ENCODE results near the gene ST7. TPM values are rescaled to one million over a fixed set of nuclear protein-coding genes. Genes with fewer than 3 reads are reported as not detected.

Gene ST7
- total and polyA plus RNA-seq, 2 donors (not counting 1 experiment from before 2014, with no cell fraction given): 2.3 to 4.6 TPM

DNA sequence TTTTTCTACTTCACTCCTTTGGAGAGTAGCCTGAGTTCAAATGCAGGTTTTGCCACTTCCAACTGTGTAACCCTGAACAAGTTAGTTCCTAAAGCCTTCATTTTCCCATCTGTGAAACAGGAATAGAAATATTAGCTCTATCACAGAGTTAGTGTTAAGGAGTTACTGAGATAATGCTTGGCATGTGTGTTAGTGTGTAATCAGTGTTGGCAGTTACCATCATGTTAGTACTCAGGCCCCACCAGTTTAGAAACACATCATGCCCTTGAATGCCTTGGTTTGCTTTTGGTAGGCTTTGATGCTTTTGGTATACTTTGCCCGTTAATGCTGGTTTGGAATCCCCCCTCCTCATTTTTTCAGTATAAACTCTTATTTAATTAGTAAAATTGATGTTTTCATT is 249.9 kb downstream of the ST7 start:
- Histone ChIP-seq H3K9me3 (ENCODE audit: control extremely low read depth in 1 of 3, control insufficient read depth in 2 of 3, insufficient read depth in 1 of 3, low read length in 2 of 3) (no peaks in the 10 kb centered on the region), H3K27me3 (replicated peaks in 1 of 4; ENCODE audit: control extremely low read depth in 1 of 4, control insufficient read depth in 3 of 4, insufficient read depth in 4 of 4, low read length in 3 of 4) (no peaks in the 10 kb centered on the region), H4K20me1 (ENCODE audit: control insufficient read depth, insufficient read depth, low read length, poor library complexity, severe bottlenecking) (no peaks in the 10 kb centered on the region), H2AFZ (ENCODE audit: insufficient read depth, low read depth, low read length, poor library complexity, severe bottlenecking) (no peak overlapping the region), H3K9ac (ENCODE audit: low read length) (no peak overlapping the region), H3K4me1 (ENCODE audit: control insufficient read depth in 2 of 2, insufficient read depth in 2 of 2, low read length in 2 of 2) (no peaks in the 10 kb centered on the region), H3K4me3 (ENCODE audit: control extremely low read depth in 1 of 5, extremely low read depth in 1 of 5, insufficient read depth in 1 of 5, low read depth in 2 of 5, low read length in 4 of 5) (no peak overlapping the region), H3K36me3 (replicated peaks in 1 of 2; ENCODE audit: control extremely low read depth in 1 of 2, control insufficient read depth in 1 of 2, extremely low read depth in 1 of 2, insufficient read depth in 2 of 2, low read length in 1 of 2) (no peaks in the 10 kb centered on the region), H3K79me2 (ENCODE audit: control insufficient read depth, insufficient read depth, low read length) (no peaks in the 10 kb centered on the region), H3K27ac (ENCODE audit: low read length in 2 of 2) (no peak overlapping the region), H3K4me2 (replicated peaks; ENCODE audit: low read depth, low read length, poor library complexity, severe bottlenecking) (no peak overlapping the region)
- H3K27ac Mint-ChIP-seq: no peak overlapping the region
- CTCF ChIA-PET: no interaction called here
- intact Hi-C loops (cut with micrococcal nuclease): no loop called here
- WGBS (ENCODE audit: insufficient coverage): no CpG with 5 or more reads among the region's 1 CpG
- H3K9me3 Mint-ChIP-seq (ENCODE audit: insufficient read depth): no peaks in the 10 kb centered on the region
- ATAC-seq (ENCODE audit: low read depth) (no peak), DNase-seq (no peak)
- H3K27me3 Mint-ChIP-seq: no peaks in the 10 kb centered on the region
- no peak overlapping the region for H3K4me3 Mint-ChIP-seq
- H3K4me1 Mint-ChIP-seq: no peaks in the 10 kb centered on the region
- TF ChIP-seq, protein P1, sequence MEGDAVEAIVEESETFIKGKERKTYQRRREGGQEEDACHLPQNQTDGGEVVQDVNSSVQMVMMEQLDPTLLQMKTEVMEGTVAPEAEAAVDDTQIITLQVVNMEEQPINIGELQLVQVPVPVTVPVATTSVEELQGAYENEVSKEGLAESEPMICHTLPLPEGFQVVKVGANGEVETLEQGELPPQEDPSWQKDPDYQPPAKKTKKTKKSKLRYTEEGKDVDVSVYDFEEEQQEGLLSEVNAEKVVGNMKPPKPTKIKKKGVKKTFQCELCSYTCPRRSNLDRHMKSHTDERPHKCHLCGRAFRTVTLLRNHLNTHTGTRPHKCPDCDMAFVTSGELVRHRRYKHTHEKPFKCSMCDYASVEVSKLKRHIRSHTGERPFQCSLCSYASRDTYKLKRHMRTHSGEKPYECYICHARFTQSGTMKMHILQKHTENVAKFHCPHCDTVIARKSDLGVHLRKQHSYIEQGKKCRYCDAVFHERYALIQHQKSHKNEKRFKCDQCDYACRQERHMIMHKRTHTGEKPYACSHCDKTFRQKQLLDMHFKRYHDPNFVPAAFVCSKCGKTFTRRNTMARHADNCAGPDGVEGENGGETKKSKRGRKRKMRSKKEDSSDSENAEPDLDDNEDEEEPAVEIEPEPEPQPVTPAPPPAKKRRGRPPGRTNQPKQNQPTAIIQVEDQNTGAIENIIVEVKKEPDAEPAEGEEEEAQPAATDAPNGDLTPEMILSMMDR (IDR thresholded peaks at IDR 0.05): no peak
- TF ChIP-seq EZH2 (IDR thresholded peaks at IDR 0.05; ENCODE audit: borderline replicate concordance, insufficient read depth, low read depth, low read length, poor library complexity, severe bottlenecking): no peak
- POLR2A ChIA-PET: no interaction called here

DNA sequence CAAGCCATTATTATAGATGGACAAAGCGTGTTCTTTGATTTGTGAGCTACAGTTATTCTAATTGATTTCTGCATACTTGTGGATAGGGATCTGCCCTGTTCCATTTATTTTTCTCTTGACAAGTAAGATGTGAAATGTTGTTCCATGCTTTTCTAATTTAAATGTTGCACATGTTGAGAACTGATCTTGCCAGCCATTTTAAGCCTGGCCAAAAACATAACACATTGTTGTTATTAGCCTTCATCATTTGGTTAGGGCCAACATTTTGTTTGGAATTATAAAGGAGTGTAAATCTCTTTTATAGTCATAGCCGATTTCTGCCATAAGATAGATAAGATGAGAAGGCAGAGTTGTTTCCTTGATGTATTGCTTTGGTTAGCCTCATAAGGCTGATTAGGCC is 252.6 kb downstream of the ST7 start:
- Mint-ChIP-seq H3K27ac (no peak overlapping the region), H3K4me3 (no peak overlapping the region), H3K9me3 (ENCODE audit: insufficient read depth) (no peaks in the 10 kb centered on the region), H3K27me3 (no peaks in the 10 kb centered on the region), H3K4me1 (no peaks in the 10 kb centered on the region)
- H3K27ac ChIP-seq (ENCODE audit: low read length in 2 of 2): no peak overlapping the region
- no peaks in the 10 kb centered on the region for H3K9me3 ChIP-seq (ENCODE audit: control extremely low read depth in 1 of 3, control insufficient read depth in 2 of 3, insufficient read depth in 1 of 3, low read length in 2 of 3)
- H4K20me1 ChIP-seq (ENCODE audit: control insufficient read depth, insufficient read depth, low read length, poor library complexity, severe bottlenecking): no peaks in the 10 kb centered on the region
- H3K27me3 ChIP-seq (replicated peaks in 1 of 4; ENCODE audit: control extremely low read depth in 1 of 4, control insufficient read depth in 3 of 4, insufficient read depth in 4 of 4, low read length in 3 of 4): no peaks in the 10 kb centered on the region
- H3K4me3 ChIP-seq (ENCODE audit: control extremely low read depth in 1 of 5, extremely low read depth in 1 of 5, insufficient read depth in 1 of 5, low read depth in 2 of 5, low read length in 4 of 5): no peak overlapping the region
- ATAC-seq (ENCODE audit: low read depth) (no peak), DNase-seq (no peak)
- ChIA-PET POLR2A (no interaction called here), CTCF (no interaction called here)
- H3K4me2 ChIP-seq (replicated peaks; ENCODE audit: low read depth, low read length, poor library complexity, severe bottlenecking): no peak overlapping the region
- 100% methylated on average over 2 of the region's 2 CpGs for WGBS (ENCODE audit: insufficient coverage)
- H3K9ac ChIP-seq (ENCODE audit: low read length): no peak overlapping the region
- no peak for TF ChIP-seq EZH2 (IDR thresholded peaks at IDR 0.05; ENCODE audit: borderline replicate concordance, insufficient read depth, low read depth, low read length, poor library complexity, severe bottlenecking)
- TF ChIP-seq, protein P1 (IDR thresholded peaks at IDR 0.05): no peak
- no peaks in the 10 kb centered on the region for H3K79me2 ChIP-seq (ENCODE audit: control insufficient read depth, insufficient read depth, low read length)
- H2AFZ ChIP-seq (ENCODE audit: insufficient read depth, low read depth, low read length, poor library complexity, severe bottlenecking): no peak overlapping the region
- no peaks in the 10 kb centered on the region for H3K36me3 ChIP-seq (replicated peaks in 1 of 2; ENCODE audit: control extremely low read depth in 1 of 2, control insufficient read depth in 1 of 2, extremely low read depth in 1 of 2, insufficient read depth in 2 of 2, low read length in 1 of 2)
- intact Hi-C loops (cut with micrococcal nuclease): no loop called here
- H3K4me1 ChIP-seq (ENCODE audit: control insufficient read depth in 2 of 2, insufficient read depth in 2 of 2, low read length in 2 of 2): no peaks in the 10 kb centered on the region
